NCI-H1105 treated with DMSO at 0.1 percent for 48 hours (cell line): ENCODE measurements around the gene HYAL2.

Experiments
- DNase-seq: peaks from one replicate; lab custom pipeline; 2025; lab: John Stamatoyannopoulos, UW

Gene HYAL2

GRCh38 chr3:50270422-50271224, 51.9 kb downstream of the HYAL2 start:
- no peak for DNase-seq

- DNase-seq: no peak
These were observed 52.5 kb downstream of the HYAL2 start for GRCh38 chr3:50269977-50270413.

GRCh38 chr3:50269460-50269859, 53.1 kb downstream of the HYAL2 start:
- DNase-seq: no peak

GRCh38 chr3:50268703-50269451, 53.7 kb downstream of the HYAL2 start, which contains the start of gene SEMA3B:
SEMA3B (plus strand) TSS chr3:50269147; CDS start chr3:50269241, 94 bp downstream.
- no peak for DNase-seq

GRCh38 chr3:50268276-50268675, 54.3 kb downstream of the HYAL2 start:
- DNase-seq: no peak
